Measurements from ENCODE around the gene NTN1.
"Not testable (repeated sequence)": the region's sequence is repeated elsewhere in the genome, so short reads cannot be mapped to it uniquely, and the experiment has no call there.

Gene NTN1

DNA sequence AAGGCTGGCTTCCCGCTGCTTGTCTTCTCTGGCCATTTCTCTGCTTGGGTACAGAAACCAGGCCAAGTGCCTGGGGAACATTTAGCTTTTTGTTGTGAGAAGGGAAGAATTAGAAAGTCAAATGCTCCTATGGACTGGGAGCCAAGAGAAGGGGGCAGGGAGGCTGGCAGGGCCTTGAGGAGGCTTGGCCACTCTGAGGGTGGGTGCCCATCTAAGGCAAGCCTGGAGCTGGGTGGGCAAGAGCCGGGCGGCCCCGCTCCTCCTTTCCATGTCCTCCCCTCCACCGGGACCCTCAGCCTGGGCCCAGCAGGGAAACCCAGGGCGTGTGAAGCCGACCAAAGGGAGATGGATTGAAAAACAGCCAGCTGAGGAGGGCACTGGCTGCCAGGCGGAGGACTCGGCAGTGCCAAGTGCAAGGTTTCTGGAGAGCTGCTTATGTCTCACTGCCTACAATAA lies 69.4 kb downstream of the NTN1 start:
- no peak for DNase-seq

DNA sequence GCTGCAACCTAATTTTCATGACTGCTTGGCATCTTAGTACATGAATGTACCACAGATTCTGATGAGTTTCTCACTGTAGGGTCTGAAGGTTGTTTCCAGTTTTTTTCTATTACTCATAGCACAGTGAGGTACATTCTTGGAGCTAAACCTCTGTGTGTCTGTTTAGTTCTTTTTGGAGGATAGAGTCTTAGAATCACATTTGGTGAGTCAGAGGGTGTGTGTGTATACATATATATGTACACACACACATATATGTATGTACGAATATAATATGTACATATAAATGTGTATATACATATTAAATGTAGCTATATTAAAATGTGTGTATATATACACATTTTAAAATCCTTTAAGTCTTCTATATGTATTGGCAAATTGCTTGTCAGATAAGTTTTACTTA lies 72.9 kb downstream of the NTN1 start:
- no peak for DNase-seq

DNA sequence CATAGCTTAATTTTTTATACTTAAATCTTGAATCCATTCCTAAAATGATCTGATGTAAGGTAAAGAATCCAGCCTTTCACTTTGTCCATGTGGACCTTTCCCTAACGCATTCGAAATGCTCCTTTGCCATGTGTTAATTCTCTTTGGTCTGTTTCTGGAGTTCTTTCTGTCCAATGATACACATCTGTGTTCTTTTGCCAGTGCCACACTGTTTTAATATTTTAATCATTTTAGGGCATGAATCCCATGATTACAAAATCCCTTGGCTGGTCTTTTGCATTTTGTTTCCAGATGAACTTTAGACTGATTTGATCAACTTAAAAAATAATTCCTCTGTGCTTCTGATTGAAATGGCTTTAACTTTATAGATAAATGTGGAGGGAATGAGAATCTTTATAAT lies 74.1 kb downstream of the NTN1 start:
- no peak for DNase-seq

DNA sequence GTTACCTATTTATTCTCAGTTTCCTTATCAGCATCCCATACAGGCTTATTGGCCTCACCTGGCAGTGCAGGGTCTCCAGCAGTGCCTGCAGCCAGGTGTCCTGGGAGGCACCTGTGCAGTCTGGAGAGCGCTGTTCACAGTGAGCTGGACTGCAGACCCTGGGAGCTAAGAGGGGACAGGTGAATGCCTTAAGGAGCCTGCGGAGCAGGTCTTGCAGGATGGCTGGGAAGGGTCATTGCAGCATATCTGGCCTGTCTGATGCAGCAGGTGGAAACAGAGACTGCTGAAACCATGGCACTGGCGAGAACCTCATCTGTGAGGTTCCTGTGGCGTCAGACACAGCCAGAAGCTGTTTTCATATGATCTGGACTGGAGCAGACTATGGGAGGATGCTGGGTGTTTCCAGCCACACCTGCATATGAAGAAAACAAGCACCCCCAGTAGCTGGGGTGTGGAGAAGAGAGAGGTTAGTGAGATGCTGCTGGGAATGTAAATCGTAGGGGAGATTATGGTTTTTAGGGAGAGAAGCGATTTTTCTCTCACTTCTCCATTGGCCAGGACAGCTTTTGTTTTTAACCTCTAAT lies 77.0 kb downstream of the NTN1 start:
- no peak for DNase-seq

DNA sequence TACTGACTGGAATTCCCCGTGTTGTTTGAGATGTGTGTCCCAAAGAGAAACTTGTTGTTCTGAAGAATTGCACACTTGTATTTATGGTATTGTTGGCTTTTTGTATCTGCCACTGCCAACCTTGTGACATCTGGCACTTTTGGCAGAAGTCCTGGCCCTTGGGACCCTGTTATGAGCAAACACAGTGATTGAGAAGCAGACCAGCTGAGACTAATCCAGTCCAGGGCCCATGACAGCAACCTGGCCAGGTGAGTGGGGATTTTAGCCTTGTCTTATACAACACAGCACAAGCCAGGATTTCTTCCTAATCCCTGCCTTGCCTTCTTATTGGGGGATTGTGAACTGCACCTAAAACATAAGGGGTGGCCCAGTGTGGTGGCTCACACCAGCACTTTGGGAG lies 80.0 kb downstream of the NTN1 start:
- DNase-seq = no peak

DNA sequence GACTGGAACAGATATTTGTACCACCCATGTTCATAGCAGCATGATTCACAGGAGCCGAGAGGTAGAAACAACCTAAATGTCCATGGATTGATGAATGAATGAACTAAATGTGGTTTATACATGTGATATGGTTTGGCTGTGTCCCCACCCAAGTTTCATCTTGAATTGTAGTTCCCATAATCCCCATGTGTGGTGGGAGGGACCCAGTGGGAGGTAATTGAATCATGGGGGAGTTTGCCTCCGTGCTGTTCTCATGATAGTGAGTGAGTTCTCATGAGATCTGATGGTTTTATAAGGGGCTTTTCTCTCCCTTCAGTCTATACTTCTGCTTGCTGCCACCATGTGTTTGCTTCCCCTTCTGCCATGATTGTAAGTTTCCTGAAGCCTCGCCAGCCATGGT lies 81.9 kb downstream of the NTN1 start:
- not testable (repeated sequence) for DNase-seq

DNA sequence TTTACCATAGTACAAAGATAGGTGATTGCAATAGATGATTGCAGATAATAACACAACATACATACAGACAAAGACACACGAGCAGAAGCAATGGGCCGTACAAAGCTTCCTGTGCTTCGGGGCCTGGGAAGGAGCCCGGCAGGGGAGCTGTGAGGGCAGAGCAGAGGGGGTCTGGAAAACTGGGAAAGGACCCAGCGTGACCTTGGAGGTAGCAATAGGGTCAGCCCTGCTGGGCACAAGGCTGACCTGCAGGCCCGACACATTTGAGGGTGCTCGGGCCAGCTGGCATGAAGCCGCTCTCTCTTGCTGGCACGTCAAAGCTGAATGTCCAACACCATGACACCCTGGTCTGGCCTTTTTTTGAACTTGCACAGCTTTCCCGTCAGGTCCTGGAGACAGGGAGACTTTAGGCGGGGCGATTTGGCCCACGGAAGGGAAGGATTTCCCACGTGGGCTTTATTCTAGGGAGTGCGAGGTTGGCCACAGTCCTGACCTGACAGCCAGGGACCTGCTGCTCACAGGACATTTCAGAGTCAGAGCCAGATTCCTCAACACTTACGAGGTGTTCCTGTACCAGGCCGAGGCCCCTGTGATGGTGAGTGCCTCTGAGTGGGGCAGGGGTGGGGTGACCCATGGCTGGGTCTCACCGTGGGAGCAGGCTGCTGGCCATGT lies 83.2 kb downstream of the NTN1 start:
- no peak for DNase-seq

- DNase-seq = no peak
Measured at GRCh38 chr17:9105068-9105868, 84.0 kb downstream of the NTN1 start.

DNA sequence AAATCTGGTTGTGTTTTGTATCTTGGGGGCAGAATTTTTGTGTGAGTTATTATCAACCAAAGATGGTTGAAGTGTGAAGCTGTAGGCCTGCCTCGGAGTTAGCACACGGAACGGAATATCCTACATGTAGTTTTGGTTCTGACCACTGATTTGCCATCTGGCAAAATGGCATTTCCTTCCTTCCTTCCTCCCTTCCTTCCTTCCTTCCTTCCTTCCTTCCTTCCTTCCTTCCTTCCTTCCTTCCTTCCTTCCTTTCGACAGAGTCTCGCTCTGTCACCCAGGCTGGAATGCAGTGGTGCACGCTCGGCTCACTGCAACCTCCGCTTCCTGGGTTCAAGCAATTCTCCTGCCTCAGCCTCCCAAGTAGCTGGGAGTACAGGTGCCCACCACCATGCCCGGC lies 85.0 kb downstream of the NTN1 start:
- DNase-seq = not testable (repeated sequence)

DNA sequence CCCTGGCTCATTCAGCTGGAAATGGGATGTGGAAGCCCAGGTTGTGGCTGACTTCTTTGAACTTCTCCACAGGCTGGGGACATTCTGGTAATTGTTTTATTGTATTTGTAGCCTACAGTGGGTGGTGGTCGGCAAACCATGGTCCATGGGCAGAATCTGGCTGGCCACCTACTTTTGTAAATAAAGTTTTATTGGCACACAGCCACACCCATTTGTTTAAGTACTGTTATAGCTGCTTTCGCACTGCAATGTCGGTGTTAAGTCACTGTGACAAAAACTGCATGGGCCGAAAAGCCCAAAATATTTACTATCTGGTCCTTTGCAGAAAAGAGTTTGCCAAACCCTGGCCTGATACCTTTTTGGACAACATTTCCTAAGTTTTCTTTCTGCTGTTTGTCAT lies 86.2 kb downstream of the NTN1 start:
- no peak for DNase-seq

DNA sequence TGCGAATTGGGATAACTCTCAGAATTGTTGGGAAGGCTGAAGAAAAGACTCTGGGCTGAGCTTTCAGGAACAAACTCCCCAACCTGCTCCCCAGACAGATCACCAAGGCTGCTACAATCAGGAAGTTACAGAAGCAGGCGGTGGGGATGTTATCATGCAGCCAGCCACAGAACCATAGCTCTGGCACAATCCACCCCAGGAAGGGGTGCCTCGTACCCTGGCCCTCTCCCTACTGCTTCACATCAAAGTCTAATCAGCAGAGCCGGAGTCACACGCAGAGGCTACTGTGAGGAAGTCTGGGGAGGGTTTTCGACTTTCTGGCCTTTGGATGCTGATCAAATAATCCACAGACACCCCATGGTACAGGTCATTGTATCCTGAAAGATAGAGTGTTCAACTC lies 86.8 kb downstream of the NTN1 start:
- no peak for DNase-seq

GRCh38 chr17:9109933-9110332 lies 88.6 kb downstream of the NTN1 start:
- no peak for DNase-seq

DNA sequence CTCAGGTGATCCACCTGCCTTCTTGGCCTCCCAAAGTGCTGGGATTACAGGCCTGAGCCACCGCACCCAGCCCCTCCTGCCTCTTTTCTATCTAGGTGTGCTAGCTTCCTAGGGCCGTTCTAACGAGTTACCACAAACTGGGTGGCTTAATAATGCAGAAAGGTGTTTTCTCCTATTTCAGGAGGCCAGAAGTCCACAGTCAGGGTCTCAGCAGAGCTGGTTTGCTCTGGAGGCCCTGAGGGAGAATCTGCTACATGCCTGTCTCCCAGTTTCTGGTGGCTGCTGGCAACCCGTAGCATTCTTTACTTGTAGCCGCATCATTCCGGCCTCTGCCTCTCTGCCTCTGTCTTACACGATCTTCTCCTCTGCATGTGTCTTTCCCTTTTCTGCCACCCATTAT lies 89.2 kb downstream of the NTN1 start:
- no peak for DNase-seq

DNA sequence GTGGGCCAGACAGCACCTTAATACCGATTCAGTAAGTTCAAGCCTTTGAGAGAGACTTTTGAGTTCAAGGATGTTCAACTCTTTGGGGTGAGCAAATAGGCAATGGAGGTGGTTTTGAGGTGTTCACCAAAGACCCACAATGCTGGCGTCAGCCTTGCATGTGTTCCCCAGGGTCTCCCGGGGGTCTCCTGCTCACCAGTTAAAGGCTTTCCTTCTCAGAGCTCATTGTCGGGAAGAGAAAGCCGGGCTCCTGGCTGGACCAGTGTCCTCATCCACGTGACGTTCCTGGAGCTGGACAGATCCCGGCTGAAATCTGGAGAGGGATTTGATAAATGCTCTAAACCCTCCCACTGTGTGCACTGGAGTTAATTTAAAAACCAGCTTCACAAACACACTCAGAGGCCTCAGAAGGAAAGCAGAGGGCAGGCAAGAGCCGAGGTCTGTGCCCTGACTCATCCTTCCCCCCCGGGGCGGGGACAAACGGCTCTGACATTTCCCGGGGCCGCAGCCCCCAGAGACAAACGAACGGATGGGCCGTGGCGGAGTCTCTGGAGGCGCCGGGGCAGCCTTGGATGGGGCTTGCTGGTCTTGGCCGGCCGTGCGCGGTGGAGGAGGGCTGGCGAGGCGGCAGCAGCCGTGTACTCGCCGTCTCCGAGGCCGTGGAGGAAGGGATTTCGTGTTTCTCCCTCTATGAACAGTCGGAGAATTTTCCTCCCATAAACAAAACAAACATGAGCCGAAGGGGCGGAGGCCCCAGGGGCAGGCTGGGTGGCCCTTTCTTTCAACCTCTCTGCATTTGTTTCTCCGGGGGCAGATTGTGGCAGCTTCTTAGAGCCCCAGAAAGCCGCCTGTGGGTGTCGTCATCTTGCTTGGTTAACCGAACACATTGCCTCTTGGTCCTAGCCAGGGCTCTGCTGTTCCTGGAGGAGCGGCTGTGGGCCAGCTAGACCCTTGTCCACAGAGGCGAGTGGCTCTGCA lies 94.2 kb downstream of the NTN1 start:
- no peak for DNase-seq

- DNase-seq = no peak
Measured at GRCh38 chr17:9116311-9116835, 95.1 kb downstream of the NTN1 start.

GRCh38 chr17:9116861-9117568 lies 95.7 kb downstream of the NTN1 start:
- DNase-seq = no peak

- no peak for DNase-seq
Measured at GRCh38 chr17:9120471-9120870, 99.2 kb downstream of the NTN1 start.

DNA sequence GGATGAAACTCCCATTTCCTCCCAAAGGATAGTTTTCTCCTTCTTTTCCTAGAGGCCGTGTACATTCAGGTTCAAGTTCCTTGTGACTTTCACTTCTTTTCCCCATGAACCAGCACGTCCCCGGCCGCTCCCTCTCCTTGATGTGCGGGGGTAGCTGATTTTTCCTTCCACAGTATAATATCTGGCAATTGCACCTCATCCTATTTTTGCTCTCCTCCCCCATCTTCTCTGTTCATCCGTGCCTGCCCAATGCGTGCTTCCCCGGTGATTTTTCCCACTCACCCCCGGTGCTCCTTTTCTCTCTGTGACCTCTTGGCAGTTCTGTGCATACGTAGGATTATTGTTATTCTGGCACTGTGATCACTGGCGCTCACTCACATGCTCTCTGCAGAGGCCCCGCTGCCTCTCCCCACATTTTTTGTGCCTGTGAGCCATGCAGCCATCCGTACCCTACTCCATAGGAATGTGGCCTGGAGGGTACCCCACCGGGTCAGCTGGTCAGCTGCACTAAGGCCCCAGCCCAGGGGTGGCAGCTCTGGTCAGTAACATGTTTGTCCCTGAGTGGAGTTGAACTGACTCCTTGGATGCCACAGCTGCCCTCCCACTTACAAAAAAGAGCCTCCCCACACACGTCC lies 100.0 kb downstream of the NTN1 start:
- no peak for DNase-seq

GRCh38 chr17:9123594-9124553 lies 102.6 kb downstream of the NTN1 start:
- DNase-seq = no peak

DNA sequence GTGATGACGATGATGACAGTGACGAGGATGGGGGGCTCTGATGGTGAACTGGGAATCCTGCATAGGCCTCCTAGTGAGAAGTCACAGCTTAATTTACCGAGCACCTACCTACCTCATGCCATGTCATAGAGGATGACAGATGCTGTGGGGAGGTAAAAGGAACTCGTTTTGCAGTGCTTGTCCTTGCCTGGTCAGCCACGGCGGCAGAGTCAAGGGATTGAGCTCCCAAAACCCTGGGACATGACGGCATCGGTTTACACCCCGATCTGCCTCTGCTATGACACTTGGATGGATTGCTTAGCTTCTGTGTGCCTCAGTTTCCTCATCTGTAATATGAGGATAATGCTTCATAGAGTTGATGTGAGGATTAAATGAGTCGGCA lies 103.2 kb downstream of the NTN1 start:
- no peak for DNase-seq
